ENCODE results near the gene KAZN.
A peak's percentile ranks its signal among the peaks of the same experiment; 100 is the strongest.

KAZN gene

GRCh38 chr1:14774225-14774624 lies 175.7 kb downstream of the KAZN start:
- no peak for TF ChIP-seq CTCF (conservative IDR thresholded peaks at IDR 0.05; ENCODE audit: low read depth, low read length)
- DNase-seq (ENCODE audit: low read depth): no peak
- H3K4me3 ChIP-seq (ENCODE audit: low read length): no peak overlapping the region

- TF ChIP-seq CTCF (conservative IDR thresholded peaks at IDR 0.05; ENCODE audit: low read depth, low read length): no peak
- H3K4me3 ChIP-seq (ENCODE audit: low read length): no peak overlapping the region
- DNase-seq (ENCODE audit: low read depth): no peak
These were observed 176.5 kb downstream of the KAZN start for GRCh38 chr1:14774988-14775387.

GRCh38 chr1:14775434-14775833 lies 176.9 kb downstream of the KAZN start:
- no peak for DNase-seq (ENCODE audit: low read depth)
- no peak for TF ChIP-seq CTCF (conservative IDR thresholded peaks at IDR 0.05; ENCODE audit: low read depth, low read length)

GRCh38 chr1:14777516-14778506 lies 179.3 kb downstream of the KAZN start:
- DNase-seq (ENCODE audit: low read depth): no peak
- TF ChIP-seq CTCF (conservative IDR thresholded peaks at IDR 0.05; ENCODE audit: low read depth, low read length): no peak
- no peak overlapping the region for H3K4me3 ChIP-seq (ENCODE audit: low read length)

More at GRCh38 chr1:14775434-14775833, 176.9 kb downstream of the KAZN start:
- no peak overlapping the region for H3K4me3 ChIP-seq (ENCODE audit: low read length)

GRCh38 chr1:14778541-14778897 lies 180.0 kb downstream of the KAZN start:
- DNase-seq (ENCODE audit: low read depth): no peak
- H3K4me3 ChIP-seq (ENCODE audit: low read length): no peak overlapping the region
- TF ChIP-seq CTCF (conservative IDR thresholded peaks at IDR 0.05; ENCODE audit: low read depth, low read length): no peak

DNA sequence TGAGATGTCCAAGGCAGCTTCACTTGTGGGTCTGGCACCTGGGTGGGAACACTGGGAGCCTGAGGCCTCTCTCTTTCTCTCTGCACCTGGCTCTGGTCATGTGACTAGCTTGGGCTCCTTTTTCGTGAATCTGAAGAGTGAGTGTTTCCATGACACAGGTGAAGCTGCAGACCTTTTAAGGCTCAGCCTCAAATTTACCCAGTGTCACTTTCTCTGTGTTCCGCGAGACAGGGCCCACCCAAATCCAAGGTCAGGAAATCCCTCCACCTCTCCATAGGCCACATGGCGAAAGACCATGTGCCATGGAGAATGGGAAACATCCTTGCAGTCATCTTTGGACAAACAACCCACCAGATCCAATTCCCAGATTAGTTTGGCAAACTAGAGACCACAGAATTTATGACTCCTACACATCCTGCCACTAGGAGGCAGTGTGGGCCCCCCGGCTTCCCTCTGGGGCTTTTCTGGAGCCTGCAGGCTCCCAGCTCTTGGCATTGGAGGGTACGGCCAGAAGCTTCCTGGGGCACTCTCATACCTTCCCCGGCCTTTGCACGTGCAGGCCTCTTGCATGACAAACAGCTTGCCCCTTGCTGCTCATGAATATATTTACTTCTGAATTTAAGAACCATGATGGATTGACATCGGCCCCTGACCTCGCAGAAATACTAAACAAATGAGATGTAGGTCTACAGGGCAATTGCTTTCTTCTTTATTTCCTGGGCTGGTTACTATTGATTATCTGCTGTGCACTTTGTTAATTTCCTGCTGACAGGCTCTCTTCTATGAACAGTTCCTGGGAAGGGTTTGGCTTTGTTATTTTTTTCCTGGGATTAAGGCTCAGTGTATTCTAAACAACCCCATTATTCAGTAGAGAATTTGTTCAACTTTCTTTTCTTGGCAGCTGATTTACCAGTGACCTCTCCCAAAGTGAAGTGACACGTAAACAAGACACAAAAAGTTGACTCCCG lies 180.7 kb downstream of the KAZN start:
- DNase-seq (ENCODE audit: low read depth): no peak
- peak; percentile 84 for TF ChIP-seq CTCF (conservative IDR thresholded peaks at IDR 0.05; ENCODE audit: low read depth, low read length)
- H3K4me3 ChIP-seq (ENCODE audit: low read length): no peak overlapping the region
